ENCODE data around the gene B3GNT4.

The B3GNT4 gene

GRCh38 chr12:122225683-122226365 is 22.3 kb downstream of the B3GNT4 start, which contains the start of gene DIABLO:
Gene DIABLO, minus strand, starts transcription at chr12:122226052. Its CDS starts 38 bp downstream, at chr12:122226014.
- Histone ChIP-seq H3K9me3 (ENCODE audit: low read depth, low read length) (no peaks in the 10 kb centered on the region), H3K9ac (ENCODE audit: insufficient read length) (peak within 1 kb of the TSS; percentile 96), H3K27ac (peak within 1 kb of the TSS; percentile 80), H3K36me3 (ENCODE audit: insufficient read depth, low read length) (peaks cover 30% of the 10 kb centered on the region), H3K4me3 (peak within 1 kb of the TSS; percentile 95)
- DNase-seq (ENCODE audit: low read depth, low spot score), result peak; percentile 89
- TF ChIP-seq FOXP2 (optimal IDR thresholded peaks at IDR 0.05; ENCODE audit: control extremely low read depth, extremely low read length, insufficient read depth) (peak; percentile 52), POLR2AphosphoS5 (IDR thresholded peaks at IDR 0.05; ENCODE audit: borderline replicate concordance, low read depth, low read length) (peak; percentile 96), EZH2 (IDR thresholded peaks at IDR 0.05) (no peak)

GRCh38 chr12:122226366-122227125 is 23.0 kb downstream of the B3GNT4 start:
- H3K27ac ChIP-seq, result no peak overlapping the region
- no peak overlapping the region for H3K9ac ChIP-seq (ENCODE audit: insufficient read length)
- TF ChIP-seq EZH2 (IDR thresholded peaks at IDR 0.05), result no peak
- TF ChIP-seq POLR2AphosphoS5 (IDR thresholded peaks at IDR 0.05; ENCODE audit: borderline replicate concordance, low read depth, low read length), result no peak
- no peak for TF ChIP-seq FOXP2 (optimal IDR thresholded peaks at IDR 0.05; ENCODE audit: control extremely low read depth, extremely low read length, insufficient read depth)
- H3K4me3 ChIP-seq, result peak overlapping the region; percentile 83
- no peaks in the 10 kb centered on the region for H3K9me3 ChIP-seq (ENCODE audit: low read depth, low read length)
- H3K36me3 ChIP-seq (ENCODE audit: insufficient read depth, low read length), result peaks cover 30% of the 10 kb centered on the region; the same call in 1 of the 2 replicates
- DNase-seq (ENCODE audit: low read depth, low spot score), result no peak

DNA sequence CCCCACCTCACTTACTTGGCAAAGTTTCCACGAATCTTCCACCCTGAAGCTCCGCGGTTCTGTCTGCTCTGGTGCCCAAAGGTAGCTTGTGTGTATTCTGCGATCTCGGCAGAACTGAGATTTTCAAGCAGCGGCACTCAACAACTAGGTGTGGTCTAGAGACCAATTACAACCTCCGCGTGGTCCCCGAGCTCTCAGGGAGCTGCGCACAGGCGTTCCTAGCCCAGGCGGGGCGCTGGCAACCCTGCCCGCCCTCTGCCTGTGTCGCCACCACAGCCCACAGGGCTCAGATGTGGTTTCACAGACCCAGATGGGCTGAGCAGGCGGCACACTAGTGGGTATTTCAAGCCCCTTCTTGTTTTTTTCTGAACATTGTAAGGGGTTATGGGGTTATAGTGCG is 23.8 kb downstream of the B3GNT4 start:
- Histone ChIP-seq H3K27ac (no peak overlapping the region), H3K9me3 (ENCODE audit: low read depth, low read length) (no peaks in the 10 kb centered on the region), H3K36me3 (ENCODE audit: insufficient read depth, low read length) (peaks cover 23% of the 10 kb centered on the region; the same call in 1 of the 2 replicates), H3K4me3 (no peak overlapping the region), H3K9ac (ENCODE audit: insufficient read length) (no peak overlapping the region)
- DNase-seq (ENCODE audit: low read depth, low spot score), result no peak
- TF ChIP-seq POLR2AphosphoS5 (IDR thresholded peaks at IDR 0.05; ENCODE audit: borderline replicate concordance, low read depth, low read length), result no peak
- TF ChIP-seq EZH2 (IDR thresholded peaks at IDR 0.05), result no peak
- no peak for TF ChIP-seq FOXP2 (optimal IDR thresholded peaks at IDR 0.05; ENCODE audit: control extremely low read depth, extremely low read length, insufficient read depth)

DNA sequence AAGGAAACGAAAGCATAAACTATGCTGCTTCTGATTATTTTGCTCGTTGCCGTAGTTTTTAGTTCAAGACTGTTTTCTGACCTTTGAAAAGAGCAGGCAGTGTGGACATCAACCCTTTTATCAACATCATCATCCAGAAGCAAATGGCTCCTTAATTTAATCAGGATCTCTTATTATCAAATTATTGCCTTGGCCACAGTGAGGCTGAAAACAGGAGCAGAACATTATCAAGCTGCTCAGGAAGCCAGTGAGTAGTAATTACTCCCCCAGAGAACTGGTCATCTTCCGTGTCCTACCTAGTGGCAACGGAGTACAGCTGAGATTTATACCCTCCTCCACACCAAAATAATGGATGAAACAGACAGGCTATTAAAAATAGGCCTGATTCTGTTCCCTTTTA is 24.6 kb downstream of the B3GNT4 start:
- H3K27ac ChIP-seq, result no peak overlapping the region
- no peak for TF ChIP-seq FOXP2 (optimal IDR thresholded peaks at IDR 0.05; ENCODE audit: control extremely low read depth, extremely low read length, insufficient read depth)
- no peak for TF ChIP-seq POLR2AphosphoS5 (IDR thresholded peaks at IDR 0.05; ENCODE audit: borderline replicate concordance, low read depth, low read length)
- TF ChIP-seq EZH2 (IDR thresholded peaks at IDR 0.05), result no peak
- no peak overlapping the region for H3K9ac ChIP-seq (ENCODE audit: insufficient read length)
- no peak for DNase-seq (ENCODE audit: low read depth, low spot score)
- H3K4me3 ChIP-seq, result no peak overlapping the region
- no peaks in the 10 kb centered on the region for H3K9me3 ChIP-seq (ENCODE audit: low read depth, low read length)
- H3K36me3 ChIP-seq (ENCODE audit: insufficient read depth, low read length), result peaks cover 19% of the 10 kb centered on the region; the same call in 1 of the 2 replicates

- Histone ChIP-seq H3K36me3 (ENCODE audit: insufficient read depth, low read length) (peaks cover 10% of the 10 kb centered on the region; the same call in 1 of the 2 replicates), H3K9me3 (ENCODE audit: low read depth, low read length) (no peaks in the 10 kb centered on the region), H3K9ac (ENCODE audit: insufficient read length) (no peak overlapping the region), H3K4me3 (no peak overlapping the region), H3K27ac (no peak overlapping the region)
- TF ChIP-seq POLR2AphosphoS5 (IDR thresholded peaks at IDR 0.05; ENCODE audit: borderline replicate concordance, low read depth, low read length), result no peak
- no peak for TF ChIP-seq EZH2 (IDR thresholded peaks at IDR 0.05)
- TF ChIP-seq FOXP2 (optimal IDR thresholded peaks at IDR 0.05; ENCODE audit: control extremely low read depth, extremely low read length, insufficient read depth), result no peak
- no peak for DNase-seq (ENCODE audit: low read depth, low spot score)
Measured at GRCh38 chr12:122230798-122231197, 27.3 kb downstream of the B3GNT4 start.

DNA sequence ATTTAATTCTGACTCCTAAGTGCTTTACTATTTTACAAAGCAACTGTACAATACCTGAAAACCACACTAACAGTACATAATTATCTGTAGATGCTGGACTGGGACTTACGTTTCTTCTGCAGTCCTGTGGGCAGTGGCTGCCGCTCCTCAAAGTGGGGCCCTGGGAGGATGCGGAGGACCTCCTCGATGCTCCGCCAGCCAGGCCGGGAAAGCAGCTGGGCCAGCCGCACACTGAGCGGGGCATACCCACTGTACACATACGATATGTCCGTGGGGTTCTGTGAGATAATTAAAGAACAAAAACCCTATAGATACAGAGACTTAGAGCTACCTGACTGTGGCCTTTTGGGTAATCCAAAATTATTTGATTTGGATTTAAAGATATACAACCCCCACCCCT is 29.2 kb downstream of the B3GNT4 start:
- no peak overlapping the region for H3K4me3 ChIP-seq
- DNase-seq (ENCODE audit: low read depth, low spot score), result no peak
- no peak overlapping the region for H3K9ac ChIP-seq (ENCODE audit: insufficient read length)
- H3K36me3 ChIP-seq (ENCODE audit: insufficient read depth, low read length), result peaks cover 10% of the 10 kb centered on the region; the same call in 1 of the 2 replicates
- TF ChIP-seq FOXP2 (optimal IDR thresholded peaks at IDR 0.05; ENCODE audit: control extremely low read depth, extremely low read length, insufficient read depth), result no peak
- no peak for TF ChIP-seq POLR2AphosphoS5 (IDR thresholded peaks at IDR 0.05; ENCODE audit: borderline replicate concordance, low read depth, low read length)
- no peak for TF ChIP-seq EZH2 (IDR thresholded peaks at IDR 0.05)
- no peak overlapping the region for H3K27ac ChIP-seq
- H3K9me3 ChIP-seq (ENCODE audit: low read depth, low read length), result no peaks in the 10 kb centered on the region

- no peak for TF ChIP-seq FOXP2 (optimal IDR thresholded peaks at IDR 0.05; ENCODE audit: control extremely low read depth, extremely low read length, insufficient read depth)
- TF ChIP-seq POLR2AphosphoS5 (IDR thresholded peaks at IDR 0.05; ENCODE audit: borderline replicate concordance, low read depth, low read length), result no peak
- no peak for TF ChIP-seq EZH2 (IDR thresholded peaks at IDR 0.05)
- no peak overlapping the region for H3K4me3 ChIP-seq
- H3K36me3 ChIP-seq (ENCODE audit: insufficient read depth, low read length), result peaks cover 10% of the 10 kb centered on the region; the same call in 1 of the 2 replicates
- no peak for DNase-seq (ENCODE audit: low read depth, low spot score)
- no peak overlapping the region for H3K9ac ChIP-seq (ENCODE audit: insufficient read length)
- H3K27ac ChIP-seq, result no peak overlapping the region
- H3K9me3 ChIP-seq (ENCODE audit: low read depth, low read length), result no peaks in the 10 kb centered on the region
Measured at GRCh38 chr12:122235741-122236140, 32.2 kb downstream of the B3GNT4 start.

DNA sequence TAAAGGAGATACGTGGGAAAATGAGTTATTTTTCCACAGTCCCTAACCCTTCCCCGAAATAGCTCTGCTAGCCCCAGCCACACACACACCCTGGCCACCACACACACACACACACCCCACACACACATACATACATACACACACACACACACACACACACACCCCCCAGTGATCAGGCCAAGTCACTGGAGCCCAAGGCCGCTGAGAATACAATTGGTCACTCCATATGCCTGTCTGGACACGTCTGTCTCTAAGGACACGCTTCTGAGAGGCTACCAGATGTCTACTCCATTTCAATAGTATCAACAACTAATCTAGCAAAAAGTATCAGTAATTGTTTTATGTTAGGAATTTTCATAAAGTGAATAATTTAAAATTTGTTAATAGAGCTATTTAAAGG is 35.4 kb downstream of the B3GNT4 start:
- no peak overlapping the region for H3K9ac ChIP-seq (ENCODE audit: insufficient read length)
- H3K9me3 ChIP-seq (ENCODE audit: low read depth, low read length), result no peaks in the 10 kb centered on the region
- H3K27ac ChIP-seq, result no peak overlapping the region
- DNase-seq (ENCODE audit: low read depth, low spot score), result no peak
- no peak for TF ChIP-seq POLR2AphosphoS5 (IDR thresholded peaks at IDR 0.05; ENCODE audit: borderline replicate concordance, low read depth, low read length)
- TF ChIP-seq FOXP2 (optimal IDR thresholded peaks at IDR 0.05; ENCODE audit: control extremely low read depth, extremely low read length, insufficient read depth), result no peak
- TF ChIP-seq EZH2 (IDR thresholded peaks at IDR 0.05), result no peak
- no peak overlapping the region for H3K4me3 ChIP-seq
- peaks cover 4% of the 10 kb centered on the region; the same call in 1 of the 2 replicates for H3K36me3 ChIP-seq (ENCODE audit: insufficient read depth, low read length)
